PFSK-1 (cell line): ENCODE measurements around the gene PDCL2.

ENCODE experiments used
- FOXP2 ChIP-seq: optimal IDR thresholded peaks from 2 replicates; pipeline ENCODE3; 2011; ENCODE audit warnings: borderline replicate concordance, control low read depth, inconsistent platforms; ENCODE audit not compliant: insufficient read depth; ENCODE audit errors: extremely low read length, extremely low read depth
- POLR2AphosphoS5 ChIP-seq: IDR thresholded peaks from 2 replicates; pipeline ENCODE4 v1.6.1; 2012; ENCODE audit warnings: low read depth, mild to moderate bottlenecking, control low read depth, low read length, moderate library complexity
- REST ChIP-seq, 2 experiments: IDR thresholded peaks; 2 replicates each; pipeline versions ENCODE4 v1.6.1 to v1.8.0; 2011 to 2012; ENCODE audit warnings: low read depth in 2 of 2, low read length in 2 of 2, control low read depth in 1 of 2, inconsistent platforms in 1 of 2, mild to moderate bottlenecking in 1 of 2, moderate library complexity in 1 of 2; ENCODE audit not compliant: insufficient read depth in 1 of 2
- SIN3A ChIP-seq: IDR thresholded peaks from 2 replicates; pipeline ENCODE4 v1.6.1; 2012; ENCODE audit warnings: mild to moderate bottlenecking, low read length, moderate library complexity, borderline replicate concordance; ENCODE audit not compliant: insufficient read depth
- TAF1 ChIP-seq: IDR thresholded peaks from 2 replicates; pipeline ENCODE4 v1.6.1; 2012; ENCODE audit warnings: low read length, control low read depth, borderline replicate concordance; ENCODE audit not compliant: insufficient read depth

The PDCL2 gene

GRCh38 chr4:55609393-55609866, 17.4 kb upstream of the PDCL2 start:
- no peak for TF ChIP-seq REST (IDR thresholded peaks at IDR 0.05; ENCODE audit: insufficient read depth in 1 of 2, low read depth in 2 of 2, low read length in 2 of 2)

- no peak for TF ChIP-seq SIN3A
- no peak for TF ChIP-seq FOXP2
- no peak for TF ChIP-seq POLR2AphosphoS5
- no peak for TF ChIP-seq TAF1
- TF ChIP-seq REST (IDR thresholded peaks at IDR 0.05; ENCODE audit: insufficient read depth in 1 of 2, low read depth in 2 of 2, low read length in 2 of 2), result no peak
These were observed 16.5 kb upstream of the PDCL2 start for GRCh38 chr4:55608591-55608990.

GRCh38 chr4:55604996-55605395, 13.0 kb upstream of the PDCL2 start:
- TF ChIP-seq REST (IDR thresholded peaks at IDR 0.05; ENCODE audit: insufficient read depth in 1 of 2, low read depth in 2 of 2, low read length in 2 of 2), result no peak
- no peak for TF ChIP-seq POLR2AphosphoS5
- TF ChIP-seq SIN3A, result no peak

GRCh38 chr4:55600640-55601039, 8.6 kb upstream of the PDCL2 start:
- TF ChIP-seq FOXP2, result no peak
- TF ChIP-seq POLR2AphosphoS5, result no peak
- TF ChIP-seq TAF1, result no peak
- no peak for TF ChIP-seq REST (IDR thresholded peaks at IDR 0.05; ENCODE audit: insufficient read depth in 1 of 2, low read depth in 2 of 2, low read length in 2 of 2)
- TF ChIP-seq SIN3A, result no peak

- no peak for TF ChIP-seq POLR2AphosphoS5
- no peak for TF ChIP-seq SIN3A
- TF ChIP-seq REST (IDR thresholded peaks at IDR 0.05; ENCODE audit: insufficient read depth in 1 of 2, low read depth in 2 of 2, low read length in 2 of 2), result no peak
- TF ChIP-seq TAF1, result no peak
- TF ChIP-seq FOXP2, result no peak
These were observed 6.6 kb upstream of the PDCL2 start for GRCh38 chr4:55598641-55599040.
